Measurements from ENCODE around the gene STAT2. TPM values are rescaled to one million over a fixed set of nuclear protein-coding genes. Genes with fewer than 3 reads are reported as not detected.

The STAT2 gene
- total and polyA plus RNA-seq, 2 of the 13 experiments (the other 11 are each of a cell fraction or from before 2014, with no cell fraction given): 43.5 to 84.6 TPM

GRCh38 chr12:56362130-56363059 is 2.5 kb upstream of the STAT2 start, which contains the start of gene APOF (continued):
- TF ChIP-seq ZNF646 (CRISPR knock-in tag; IDR thresholded peaks at IDR 0.05): no peak
- TF ChIP-seq ZNF17 (CRISPR knock-in tag; IDR thresholded peaks at IDR 0.05): no peak
- no peak for TF ChIP-seq TOE1 (CRISPR knock-in tag; IDR thresholded peaks at IDR 0.05)
- no peak for TF ChIP-seq TEAD2 (CRISPR knock-in tag; IDR thresholded peaks at IDR 0.05)
- peak; percentile 62 for TF ChIP-seq CEBPG (CRISPR knock-in tag; IDR thresholded peaks at IDR 0.05)
- TF ChIP-seq CSRNP2 (CRISPR knock-in tag; conservative IDR thresholded peaks at IDR 0.05; ENCODE audit: low read depth): no peak
- no peak for TF ChIP-seq SP5 (CRISPR knock-in tag; IDR thresholded peaks at IDR 0.05; ENCODE audit: borderline replicate concordance, low read depth)
- TF ChIP-seq HMG20B (CRISPR knock-in tag; conservative IDR thresholded peaks at IDR 0.05): no peak
- peak; percentile 89 for TF ChIP-seq ZNF770 (CRISPR knock-in tag; IDR thresholded peaks at IDR 0.05)
- TF ChIP-seq ZNF432 (CRISPR knock-in tag; IDR thresholded peaks at IDR 0.05; ENCODE audit: borderline replicate concordance): no peak
- TF ChIP-seq SP140L (CRISPR knock-in tag; IDR thresholded peaks at IDR 0.05; ENCODE audit: borderline replicate concordance): no peak
- TF ChIP-seq KLF9 (CRISPR knock-in tag; IDR thresholded peaks at IDR 0.05; ENCODE audit: low read depth): no peak
- TF ChIP-seq POGK (CRISPR knock-in tag; conservative IDR thresholded peaks at IDR 0.05): no peak
- no peak for TF ChIP-seq ZNF740 (CRISPR knock-in tag; IDR thresholded peaks at IDR 0.05)
- TF ChIP-seq SUZ12 (IDR thresholded peaks at IDR 0.05; ENCODE audit: low read depth, low read length): no peak
- no peak for TF ChIP-seq SSRP1 (CRISPR knock-in tag; IDR thresholded peaks at IDR 0.05)
- no peak for TF ChIP-seq ZFP36 (IDR thresholded peaks at IDR 0.05; ENCODE audit: borderline replicate concordance, low read depth, low read length, partially characterized antibody)
